HG03139 (cell line): ENCODE data around the gene OOSP3.
"Not testable (repeated sequence)": the region's sequence is repeated elsewhere in the genome, so short reads cannot be mapped to it uniquely, and the experiment has no call there.

ENCODE experiments used
- ATAC-seq: cut with Tn5 transposase; IDR thresholded peaks from one replicate; pipeline ENCODE4 v1.9.1; 2021; ENCODE audit not compliant: unreplicated experiment

Gene OOSP3

GRCh38 chr11:59878575-59878974 is at the start of gene OOSP3:
Gene OOSP3, plus strand, starts transcription at chr11:59878782. Its CDS starts 27 bp downstream, at chr11:59878809.
- ATAC-seq: no peak

GRCh38 chr11:59829358-59829757 is 49.2 kb upstream of the OOSP3 start:
- no peak for ATAC-seq

- no peak for ATAC-seq
Measured at GRCh38 chr11:59833602-59834001, 45.0 kb upstream of the OOSP3 start.

- ATAC-seq: no peak
Measured at GRCh38 chr11:59839615-59840014, 39.0 kb upstream of the OOSP3 start.

- ATAC-seq: no peak
Measured at GRCh38 chr11:59841514-59841913, 37.1 kb upstream of the OOSP3 start.

- ATAC-seq: no peak
Measured at GRCh38 chr11:59842316-59842715, 36.3 kb upstream of the OOSP3 start.

- ATAC-seq: no peak
Measured at GRCh38 chr11:59845399-59845798, 33.2 kb upstream of the OOSP3 start, which contains the start of gene CBLIF. Gene CBLIF, minus strand, starts transcription at chr11:59845499. Its CDS starts 46 bp downstream, at chr11:59845453.

GRCh38 chr11:59846556-59846955 is 32.0 kb upstream of the OOSP3 start:
- ATAC-seq: no peak

GRCh38 chr11:59847626-59848025 is 31.0 kb upstream of the OOSP3 start:
- no peak for ATAC-seq

- not testable (repeated sequence) for ATAC-seq
Measured at GRCh38 chr11:59848439-59848838, 30.1 kb upstream of the OOSP3 start.

- peak; percentile 87 for ATAC-seq
Measured at GRCh38 chr11:59849129-59849528, 29.5 kb upstream of the OOSP3 start.

GRCh38 chr11:59849551-59849950 is 29.0 kb upstream of the OOSP3 start:
- ATAC-seq: not testable (repeated sequence)

- ATAC-seq: not testable (repeated sequence)
Measured at GRCh38 chr11:59851416-59851815, 27.2 kb upstream of the OOSP3 start.

- ATAC-seq: no peak
Measured at GRCh38 chr11:59854871-59855270, 23.7 kb upstream of the OOSP3 start.

GRCh38 chr11:59857439-59858434 is 20.8 kb upstream of the OOSP3 start:
- ATAC-seq: no peak

GRCh38 chr11:59859673-59860072 is 18.9 kb upstream of the OOSP3 start:
- ATAC-seq: no peak

GRCh38 chr11:59862252-59862651 is 16.3 kb upstream of the OOSP3 start:
- ATAC-seq: no peak

GRCh38 chr11:59865031-59865430 is 13.6 kb upstream of the OOSP3 start:
- no peak for ATAC-seq

GRCh38 chr11:59866397-59866796 is 12.2 kb upstream of the OOSP3 start, which contains the start of gene TCN1:
Gene TCN1, minus strand, starts transcription at chr11:59866487. Its CDS starts 17 bp downstream, at chr11:59866470.
- ATAC-seq: no peak

- no peak for ATAC-seq
Measured at GRCh38 chr11:59866836-59867235, 11.7 kb upstream of the OOSP3 start.

- no peak for ATAC-seq
Measured at GRCh38 chr11:59867946-59868345, 10.6 kb upstream of the OOSP3 start.

- no peak for ATAC-seq
Measured at GRCh38 chr11:59872076-59872475, 6.5 kb upstream of the OOSP3 start.
